ENCODE results near the gene AAK1.

GRCh38 chr2:69685321-69686048 is 41.9 kb upstream of the AAK1 start:
- TF ChIP-seq, protein P1, sequence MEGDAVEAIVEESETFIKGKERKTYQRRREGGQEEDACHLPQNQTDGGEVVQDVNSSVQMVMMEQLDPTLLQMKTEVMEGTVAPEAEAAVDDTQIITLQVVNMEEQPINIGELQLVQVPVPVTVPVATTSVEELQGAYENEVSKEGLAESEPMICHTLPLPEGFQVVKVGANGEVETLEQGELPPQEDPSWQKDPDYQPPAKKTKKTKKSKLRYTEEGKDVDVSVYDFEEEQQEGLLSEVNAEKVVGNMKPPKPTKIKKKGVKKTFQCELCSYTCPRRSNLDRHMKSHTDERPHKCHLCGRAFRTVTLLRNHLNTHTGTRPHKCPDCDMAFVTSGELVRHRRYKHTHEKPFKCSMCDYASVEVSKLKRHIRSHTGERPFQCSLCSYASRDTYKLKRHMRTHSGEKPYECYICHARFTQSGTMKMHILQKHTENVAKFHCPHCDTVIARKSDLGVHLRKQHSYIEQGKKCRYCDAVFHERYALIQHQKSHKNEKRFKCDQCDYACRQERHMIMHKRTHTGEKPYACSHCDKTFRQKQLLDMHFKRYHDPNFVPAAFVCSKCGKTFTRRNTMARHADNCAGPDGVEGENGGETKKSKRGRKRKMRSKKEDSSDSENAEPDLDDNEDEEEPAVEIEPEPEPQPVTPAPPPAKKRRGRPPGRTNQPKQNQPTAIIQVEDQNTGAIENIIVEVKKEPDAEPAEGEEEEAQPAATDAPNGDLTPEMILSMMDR (IDR thresholded peaks at IDR 0.05): no peak
- no peak for TF ChIP-seq POLR2AphosphoS5 (IDR thresholded peaks at IDR 0.05)

Measured in breast epithelium (tissue), 3 donors.